ENCODE measurements around the gene KCNA4.
"Not testable (repeated sequence)": the region's sequence is repeated elsewhere in the genome, so short reads cannot be mapped to it uniquely, and the experiment has no call there.

KCNA4 gene

GRCh38 chr11:29996016-29996415 is 20.8 kb downstream of the KCNA4 start:
- no peak for DNase-seq

GRCh38 chr11:29989174-29989970 is 27.5 kb downstream of the KCNA4 start:
- no peak for DNase-seq

GRCh38 chr11:29985248-29985647 is 31.6 kb downstream of the KCNA4 start:
- no peak for DNase-seq

- DNase-seq = no peak
These were observed 32.3 kb downstream of the KCNA4 start for GRCh38 chr11:29984544-29984943.

GRCh38 chr11:29978549-29978948 is 38.3 kb downstream of the KCNA4 start:
- no peak for DNase-seq

- not testable (repeated sequence) for DNase-seq
These were observed 41.2 kb downstream of the KCNA4 start for GRCh38 chr11:29975580-29975979.

- DNase-seq = no peak
These were observed 53.0 kb downstream of the KCNA4 start for GRCh38 chr11:29963796-29964195.

GRCh38 chr11:29963036-29963435 is 53.8 kb downstream of the KCNA4 start:
- no peak for DNase-seq

- DNase-seq = no peak
These were observed 54.6 kb downstream of the KCNA4 start for GRCh38 chr11:29962243-29962642.
